HG02610 (cell line): ENCODE results near the gene SCOC.
A peak's percentile ranks its signal among the peaks of the same experiment; 100 is the strongest.
"Not testable (repeated sequence)": the region's sequence is repeated elsewhere in the genome, so short reads cannot be mapped to it uniquely, and the experiment has no call there.

Experiments
- ATAC-seq: cut with Tn5 transposase; IDR thresholded peaks from one replicate; pipeline ENCODE4 v1.9.1; 2021; ENCODE audit warnings: mild to moderate bottlenecking, moderate library complexity; ENCODE audit not compliant: unreplicated experiment

SCOC gene

DNA sequence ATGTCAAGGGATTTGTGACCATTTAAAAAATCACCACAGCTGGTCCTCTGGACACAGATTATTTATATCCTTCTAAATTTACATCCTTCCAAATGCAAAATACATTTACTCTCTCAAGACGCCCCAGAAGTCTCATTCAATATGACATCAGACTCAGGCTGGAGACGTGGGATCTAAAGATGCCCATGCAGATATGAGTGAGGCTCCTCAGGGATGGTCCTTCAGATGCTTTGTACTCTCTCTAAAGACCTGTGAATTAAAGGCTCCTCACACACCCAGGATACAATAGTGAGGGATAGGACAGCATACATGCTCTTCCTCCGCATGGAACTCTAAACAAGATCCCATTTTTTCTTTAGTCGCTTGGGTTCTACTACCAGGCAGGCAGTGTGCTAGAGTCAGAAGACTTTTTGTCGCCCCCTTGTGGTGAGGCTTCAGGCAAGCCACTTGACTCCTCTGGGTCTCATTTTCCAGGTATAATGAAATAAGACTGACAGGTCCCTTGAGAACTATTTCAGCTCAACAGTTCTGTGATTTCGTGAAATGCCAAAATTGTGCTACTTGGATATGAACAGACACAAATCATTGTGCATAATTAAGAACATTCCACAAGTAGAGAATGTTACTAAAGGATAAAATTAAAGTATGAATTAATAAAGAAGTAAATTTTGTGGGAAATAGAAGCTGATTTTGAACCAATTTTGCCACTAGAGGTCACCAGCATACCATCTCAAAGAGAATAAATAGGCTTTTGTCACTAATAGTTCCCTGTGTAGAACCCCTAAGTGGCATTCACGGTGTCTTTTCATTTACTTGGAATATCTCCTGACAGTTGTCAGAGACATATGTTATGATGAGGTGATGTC is 13.7 kb upstream of the SCOC start:
- peak; percentile 90 for ATAC-seq

DNA sequence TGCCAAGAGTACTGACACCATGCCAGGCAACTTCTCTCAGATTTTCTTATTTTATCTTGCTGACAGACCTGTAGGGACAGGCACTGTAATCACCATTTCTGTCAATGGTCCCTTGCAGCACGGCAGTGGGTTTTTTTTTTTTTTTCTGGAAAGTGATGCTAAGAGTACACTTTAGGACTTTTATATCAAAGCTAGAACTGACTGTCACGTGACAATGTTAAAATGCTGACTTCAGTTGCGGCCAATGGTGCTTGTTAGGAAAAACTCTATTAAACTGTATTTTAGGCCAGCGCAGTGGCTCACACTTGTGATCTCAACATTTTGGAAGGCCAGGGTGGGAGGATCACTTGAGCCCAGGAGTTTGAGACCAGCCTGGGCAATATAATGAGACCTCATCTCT is 12.3 kb upstream of the SCOC start:
- ATAC-seq = no peak

DNA sequence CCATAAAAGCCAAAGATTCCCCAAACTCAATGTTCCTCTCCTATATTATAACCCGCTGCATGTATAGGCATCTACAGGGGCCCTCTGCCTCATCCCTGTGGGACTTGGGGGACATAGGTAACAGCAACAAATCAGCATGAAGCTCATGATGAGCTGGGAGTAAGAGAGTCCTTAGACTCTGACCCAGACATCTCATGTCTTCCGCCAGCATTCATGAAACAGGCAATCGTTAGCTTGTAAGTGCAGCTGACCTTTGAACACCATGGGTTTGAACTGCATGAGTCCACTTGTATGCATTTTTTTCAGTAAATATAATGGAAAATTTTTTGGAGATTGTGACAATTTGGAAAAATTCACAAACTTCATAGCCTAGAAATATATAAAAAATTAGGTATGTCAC is 10.4 kb upstream of the SCOC start:
- ATAC-seq = no peak

DNA sequence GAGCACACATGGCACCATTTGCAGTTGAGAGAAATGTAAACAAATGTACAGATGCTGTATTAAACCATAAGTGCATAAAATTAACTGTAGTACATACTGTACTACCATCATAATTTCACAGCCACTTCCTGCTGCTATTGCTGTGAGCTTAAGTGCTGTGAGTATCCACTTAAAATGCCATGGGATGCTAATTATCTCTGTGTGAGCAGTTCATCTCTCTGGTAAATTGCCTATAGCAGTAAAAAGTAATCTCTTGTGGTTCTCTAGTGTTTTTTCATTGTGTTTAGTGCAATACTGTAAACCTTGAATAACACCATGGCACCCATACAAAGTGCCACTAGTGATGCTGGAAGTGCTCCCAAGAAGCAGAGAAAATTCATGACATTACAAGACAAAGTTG is 9.9 kb upstream of the SCOC start:
- no peak for ATAC-seq

DNA sequence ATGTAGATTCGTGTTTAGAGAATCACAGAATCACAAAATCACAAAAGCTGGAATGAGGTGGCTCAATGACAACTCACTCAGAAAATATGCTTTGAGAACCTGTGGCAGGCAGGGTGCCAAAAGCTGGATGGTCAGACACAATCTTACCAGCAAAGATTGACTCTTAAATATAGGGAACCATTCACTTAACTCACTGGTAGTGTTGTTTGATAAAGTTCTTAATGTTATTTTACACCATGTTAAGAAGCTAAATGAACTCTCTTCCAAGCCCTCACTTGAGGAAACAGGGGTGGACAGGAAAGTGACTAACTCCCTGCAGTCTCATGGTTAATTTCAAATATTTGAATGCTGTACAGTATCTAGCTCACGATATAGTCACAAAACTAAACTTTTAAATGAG is 5.7 kb upstream of the SCOC start:
- ATAC-seq = no peak

DNA sequence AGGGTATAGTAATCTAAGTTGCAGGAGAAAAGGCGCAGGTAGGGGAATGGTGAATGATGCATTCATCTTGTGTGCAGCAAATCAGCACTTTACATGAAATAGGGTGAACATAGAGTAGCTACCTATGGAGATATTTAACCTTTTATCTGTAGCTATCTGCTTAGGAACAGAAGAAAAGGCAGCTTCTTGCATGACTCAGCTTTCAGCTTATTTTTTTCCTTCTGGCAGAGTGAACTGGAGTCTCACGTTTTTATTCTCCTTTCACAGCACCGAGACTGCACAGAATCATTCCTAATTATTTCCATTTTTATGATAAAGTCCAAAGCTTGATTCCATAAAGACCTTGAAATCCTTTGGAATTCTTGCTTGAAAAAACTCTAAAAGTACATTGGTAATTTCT is 4.8 kb upstream of the SCOC start:
- no peak for ATAC-seq

DNA sequence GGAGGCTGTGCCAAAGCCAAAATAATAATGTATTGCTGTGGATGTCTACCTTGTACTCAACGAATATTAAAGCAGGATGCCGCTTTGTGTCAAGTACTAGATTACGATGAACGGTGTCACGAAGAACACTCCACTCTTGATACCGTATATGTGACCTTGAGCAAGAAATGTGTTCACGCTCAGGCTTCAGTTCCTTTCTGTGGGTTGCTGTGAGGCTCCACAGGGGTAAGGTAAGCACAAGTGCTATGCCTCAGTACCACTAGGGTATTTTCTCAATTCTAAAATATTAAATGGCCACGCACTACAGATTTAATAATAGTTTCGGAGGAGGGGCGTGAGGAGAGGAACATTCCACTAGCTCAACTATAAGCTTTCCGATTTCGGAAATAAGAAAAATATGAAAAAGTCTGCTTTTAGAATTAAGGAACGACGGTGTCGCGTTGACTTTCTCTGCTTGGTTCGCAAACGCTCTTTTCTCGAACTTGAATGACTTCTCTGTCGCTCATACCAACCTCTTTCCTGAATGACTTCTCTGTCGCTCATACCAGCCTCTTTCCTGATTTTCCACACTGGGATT is 607 bp upstream of the SCOC start:
- ATAC-seq = peak; percentile 50

DNA sequence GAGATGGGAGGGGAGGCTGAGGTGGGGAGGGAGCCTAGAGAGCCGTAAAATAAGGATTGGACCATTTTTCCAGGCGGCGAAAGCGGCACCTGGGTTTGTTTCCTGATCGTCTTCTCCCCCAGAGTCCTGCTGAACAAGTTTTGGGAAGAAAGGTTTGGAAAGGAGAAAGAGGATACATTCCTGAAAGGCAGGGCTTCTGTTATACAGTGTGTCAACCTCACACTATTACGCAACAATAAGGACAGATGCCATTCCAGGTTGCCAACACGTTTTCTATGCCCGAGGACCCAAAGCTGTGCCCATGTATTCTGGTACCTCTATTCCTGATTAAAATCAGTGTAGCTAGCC is 658 bp downstream of the SCOC start:
- no peak for ATAC-seq

DNA sequence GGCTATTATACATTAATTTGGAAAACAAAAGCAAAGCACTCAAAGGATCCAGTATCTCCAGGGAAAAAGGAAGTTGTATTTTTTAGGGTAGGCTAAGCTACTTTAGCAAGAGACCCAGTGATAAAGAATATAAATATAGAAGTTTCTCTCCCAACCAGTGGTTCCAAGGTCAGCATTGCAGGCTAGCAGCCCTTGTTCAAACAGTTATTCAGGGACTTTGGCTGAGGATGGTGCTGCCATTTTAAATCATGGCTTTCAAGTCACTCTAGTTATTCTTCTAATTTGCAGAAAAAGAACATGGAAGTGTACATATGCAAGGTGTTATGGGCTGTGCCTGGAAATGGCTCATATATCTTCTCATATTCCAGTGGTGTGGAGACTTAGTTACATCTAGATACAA is 9.3 kb downstream of the SCOC start:
- ATAC-seq = no peak

DNA sequence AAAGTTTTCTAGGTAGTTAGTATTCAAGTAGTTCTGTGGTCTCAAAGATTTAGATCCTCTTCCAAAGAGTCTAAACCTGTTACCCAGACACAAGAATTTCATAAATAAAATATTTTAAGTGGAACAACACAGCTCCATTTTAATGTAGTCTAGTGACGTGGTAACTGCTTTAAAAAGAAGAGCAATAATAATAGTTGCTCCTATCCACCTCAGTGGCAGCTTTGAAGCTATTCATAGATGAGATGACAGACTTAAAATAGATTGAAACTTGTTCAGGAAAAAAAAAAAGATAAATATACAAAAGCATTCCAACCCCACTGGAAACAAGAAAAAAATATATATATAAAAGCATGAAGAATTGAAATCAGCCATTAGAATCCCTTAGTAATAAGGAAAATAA is 14.6 kb downstream of the SCOC start:
- ATAC-seq = no peak

DNA sequence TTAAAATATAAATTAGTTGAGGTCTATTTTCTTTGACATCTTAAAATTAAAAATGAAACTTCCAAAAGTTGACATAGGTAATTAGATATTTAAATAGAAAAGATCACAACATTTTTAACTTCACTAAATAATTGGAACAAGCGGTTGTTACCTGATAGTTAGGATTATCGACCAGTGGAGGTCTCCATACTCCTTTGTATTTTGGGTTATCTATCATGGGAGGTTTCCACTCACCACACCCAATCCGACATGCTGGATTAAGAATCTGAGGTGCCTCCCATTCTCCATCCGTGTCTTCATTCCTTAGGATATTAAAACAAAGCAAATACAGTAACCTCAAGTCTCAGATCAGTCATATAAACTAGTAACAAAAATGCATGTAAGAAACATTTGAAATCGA is 22.2 kb downstream of the SCOC start:
- no peak for ATAC-seq

DNA sequence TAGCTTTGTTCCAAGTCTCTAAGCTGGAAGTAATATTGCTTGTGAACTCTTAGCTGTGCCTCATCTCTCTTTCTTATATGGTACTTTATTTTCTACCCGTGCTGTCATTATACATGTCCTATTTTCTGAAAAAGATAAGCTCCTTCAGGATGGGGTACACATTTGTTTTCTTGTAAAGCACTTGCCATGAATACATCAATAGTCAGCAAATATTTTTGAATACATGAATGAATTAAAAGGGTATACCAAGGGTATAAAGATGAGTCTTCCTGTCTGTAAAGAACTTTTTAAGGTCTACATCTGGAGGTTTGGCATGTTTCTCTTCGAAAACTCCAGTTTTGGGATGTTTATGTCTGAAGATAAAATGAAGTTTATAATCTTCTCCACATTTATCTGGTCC is 26.7 kb downstream of the SCOC start:
- no peak for ATAC-seq

DNA sequence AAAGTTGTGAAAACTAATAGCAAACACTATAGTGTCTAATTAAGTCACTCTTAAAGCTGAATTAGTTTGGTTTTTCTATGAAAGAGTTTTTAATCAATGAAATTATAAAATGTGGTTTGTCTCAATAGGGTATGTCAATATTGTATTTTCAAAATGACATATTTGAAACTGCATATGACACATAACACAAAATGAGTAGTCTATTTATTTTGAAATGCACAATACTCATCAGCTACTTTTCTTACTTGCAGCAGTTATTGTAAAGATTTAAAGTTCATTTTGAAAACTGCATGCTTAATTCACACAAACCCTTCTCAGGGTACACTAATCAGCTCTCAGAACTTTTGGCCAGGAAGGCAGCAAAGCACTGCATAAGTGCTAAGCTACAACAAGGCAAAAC is 32.8 kb downstream of the SCOC start:
- no peak for ATAC-seq

DNA sequence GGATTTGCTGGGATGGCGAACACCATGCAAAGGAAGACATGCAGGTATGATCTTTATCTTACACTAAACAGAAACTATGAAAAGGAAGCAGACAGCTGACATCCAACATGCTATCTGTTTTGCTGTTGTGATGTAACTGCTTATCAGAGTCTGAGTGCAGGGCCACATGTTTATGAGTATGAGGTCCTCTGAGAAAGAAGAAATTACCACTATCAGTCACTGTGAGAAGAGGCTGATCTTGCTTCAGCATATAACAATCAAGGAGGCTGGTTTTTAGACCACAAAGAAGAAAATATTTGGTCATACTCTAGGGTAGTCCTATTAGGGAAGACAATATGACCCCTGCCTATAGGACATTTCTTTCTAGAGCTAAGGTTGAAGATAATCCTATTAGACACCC is 35.5 kb downstream of the SCOC start:
- no peak for ATAC-seq

DNA sequence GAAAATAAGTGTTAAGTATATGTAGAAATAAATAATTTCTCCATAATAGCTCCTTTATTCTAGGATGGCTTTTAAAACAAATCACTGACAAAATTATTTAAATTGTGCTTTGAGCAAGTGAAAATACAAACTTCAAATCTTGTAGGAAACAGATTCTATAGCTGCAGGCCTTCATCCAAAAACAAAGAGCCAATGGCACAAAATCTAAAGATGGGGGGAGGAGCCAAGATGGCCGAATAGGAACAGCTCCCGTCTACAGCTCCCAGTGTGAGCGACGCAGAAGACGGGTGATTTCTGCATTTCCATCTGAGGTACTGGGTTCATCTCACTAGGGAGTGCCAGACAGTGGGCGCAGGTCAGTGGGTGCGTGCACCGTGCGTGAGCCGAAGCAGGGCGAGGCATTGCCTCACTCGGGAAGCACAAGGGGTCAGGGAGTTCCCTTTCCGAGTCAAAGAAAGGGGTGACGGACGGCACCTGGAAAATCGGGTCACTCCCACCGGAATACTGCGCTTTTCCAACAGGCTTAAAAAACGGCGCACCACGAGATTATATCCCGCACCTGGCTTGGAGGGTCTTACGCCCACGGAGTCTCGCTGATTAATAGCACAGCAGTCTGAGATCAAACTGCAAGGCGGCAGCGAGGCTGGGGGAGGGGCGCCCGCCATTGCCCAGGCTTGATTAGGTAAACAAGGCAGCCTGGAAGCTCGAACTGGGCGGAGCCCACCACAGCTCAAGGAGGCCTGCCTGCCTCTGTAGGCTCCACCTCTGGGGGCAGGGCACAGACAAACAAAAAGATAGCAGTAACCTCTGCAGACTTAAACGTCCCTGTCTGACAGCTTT is 39.9 kb downstream of the SCOC start:
- ATAC-seq = not testable (repeated sequence)

DNA sequence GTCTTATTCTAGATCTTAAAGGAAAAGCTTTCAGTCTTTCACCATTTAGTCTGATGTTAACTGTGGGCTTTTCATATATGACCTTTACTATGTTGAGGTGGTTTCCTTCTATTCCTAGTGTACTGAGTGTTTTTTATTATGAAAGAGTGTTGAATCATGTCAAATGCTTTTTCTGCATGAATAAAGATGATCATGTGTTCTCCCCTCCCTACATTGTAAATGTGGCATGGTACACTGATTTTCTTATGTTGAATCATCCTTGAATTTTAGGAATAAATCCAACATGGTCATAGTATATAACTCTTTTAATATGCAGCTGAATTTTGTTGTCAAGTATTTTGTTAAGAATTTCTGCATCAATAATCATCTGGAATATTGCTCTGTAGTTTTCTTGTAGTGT is 49.7 kb downstream of the SCOC start:
- ATAC-seq = no peak

DNA sequence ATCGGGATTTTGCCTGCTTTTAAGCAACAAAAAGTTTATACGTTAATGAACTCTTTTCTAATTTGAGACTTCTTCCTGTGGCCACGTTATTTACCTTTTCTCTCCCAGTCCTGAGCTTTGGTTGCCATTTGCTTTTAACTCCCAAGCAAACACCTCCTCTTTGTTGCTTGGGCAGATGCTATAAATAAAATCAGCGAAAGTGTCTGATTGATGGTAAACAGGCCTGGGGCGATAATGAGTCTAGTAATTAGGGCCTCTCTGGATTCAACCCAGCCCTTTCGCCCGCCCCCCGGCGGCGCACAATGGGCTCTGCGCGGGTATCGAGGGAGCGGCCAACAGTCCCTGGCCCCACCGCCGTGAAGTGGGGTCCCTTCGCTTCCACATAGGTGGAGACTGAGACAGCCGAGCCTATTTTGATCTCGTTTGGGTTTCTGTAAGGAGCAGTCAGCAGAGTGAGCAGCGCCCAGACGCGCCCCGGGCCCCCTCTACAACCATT is 53.2 kb downstream of the SCOC start:
- peak; percentile 5 for ATAC-seq

DNA sequence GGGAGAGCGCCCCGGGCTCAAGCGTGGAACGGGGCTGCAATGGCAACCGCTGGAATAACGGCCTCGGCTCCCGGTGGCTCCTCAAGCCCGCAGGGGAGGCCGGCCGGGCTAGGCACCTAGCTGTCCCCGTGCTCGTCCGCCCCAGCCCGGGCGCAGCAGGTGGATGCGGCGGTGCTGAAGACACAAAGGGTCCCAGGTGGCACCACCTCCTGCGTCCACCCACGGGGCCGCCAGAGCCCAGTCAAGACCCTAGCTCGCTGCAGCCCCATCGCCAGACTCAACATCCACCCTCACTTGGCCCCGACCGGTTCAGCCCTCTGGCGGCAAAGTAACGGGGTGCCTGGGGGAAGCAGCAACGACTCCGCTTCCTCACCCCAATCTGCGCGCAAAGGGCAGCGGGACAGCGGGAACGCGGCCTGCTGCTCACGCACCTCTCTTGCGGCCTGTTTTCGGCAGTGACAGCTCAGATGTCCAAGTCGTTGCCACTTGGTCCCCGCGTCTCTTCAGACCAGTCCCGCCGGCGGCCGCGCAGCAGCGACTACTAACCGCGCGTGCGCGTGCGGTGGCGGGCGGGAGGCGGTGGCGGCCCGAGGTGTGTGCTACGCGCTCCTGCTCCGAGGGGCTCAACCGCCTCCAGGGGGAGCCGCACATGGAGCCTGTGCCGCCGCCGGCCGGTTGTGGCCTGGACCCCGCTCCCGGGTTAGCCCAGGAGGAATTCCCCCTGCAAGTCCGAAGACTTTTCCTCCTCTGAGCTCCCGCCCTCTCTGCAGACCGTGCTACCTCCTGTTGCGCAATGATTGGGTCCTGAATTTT is 53.9 kb downstream of the SCOC start, which contains the start of gene CLGN:
TSS of gene CLGN (minus strand) at position 543 of the 813 bp plus-strand sequence. CDS start 14,570 bp downstream, outside the sequence.
- peak; percentile 79 for ATAC-seq

DNA sequence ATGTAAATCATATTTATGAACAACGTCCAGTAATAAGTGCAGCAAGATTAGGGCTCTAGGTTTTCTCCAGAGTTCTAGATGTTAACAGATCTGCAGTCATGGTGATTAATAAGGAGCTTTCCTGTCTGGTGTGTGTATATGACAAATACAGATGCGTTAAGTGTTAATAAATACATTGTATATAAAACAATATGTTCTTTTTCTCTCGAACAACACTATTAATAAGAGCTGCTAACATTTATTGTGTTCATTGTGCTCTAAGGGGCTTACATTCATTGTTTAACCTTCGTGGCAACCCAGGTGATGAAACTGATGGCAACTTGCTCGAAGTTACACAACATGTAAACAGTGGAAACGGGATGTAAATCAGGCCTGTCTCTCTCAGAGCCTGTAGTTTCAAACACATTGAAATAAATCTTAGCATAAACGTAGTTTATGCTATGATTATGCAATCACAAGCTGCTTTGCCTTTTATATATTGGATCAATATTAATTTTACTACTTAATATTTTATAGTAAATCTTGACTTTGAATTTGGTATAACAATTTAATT is 54.5 kb downstream of the SCOC start:
- no peak for ATAC-seq
